Right lobe of liver (tissue), 4 donors: Measurements from ENCODE around the gene ACSL6.

Source experiments
- POLR2A ChIP-seq: fragments of 450-650 bp; IDR thresholded peaks from one replicate; pipeline ENCODE4 v1.6.1; 2017; ENCODE audit warnings: antibody characterized with exemption, mild to moderate bottlenecking
- TF ChIP-seq, protein P1 (sequence below), 4 donors: fragments of 200-600 bp in 3 of 4; fragments of 450-650 bp in 1 of 4; IDR thresholded peaks; one replicate each; pipeline versions ENCODE4 v1.5.1 to v1.8.0; 2016 to 2022; ENCODE audit warnings: antibody characterized with exemption in 4 of 4, mild to moderate bottlenecking in 2 of 4
- donor health status: DM: no; HTN: no; CAD: no.
- donor health status: DM: no; HTN: no; CAD: no.
- donor health status: DM: no; HTN: yes; CAD: no.

DNA sequence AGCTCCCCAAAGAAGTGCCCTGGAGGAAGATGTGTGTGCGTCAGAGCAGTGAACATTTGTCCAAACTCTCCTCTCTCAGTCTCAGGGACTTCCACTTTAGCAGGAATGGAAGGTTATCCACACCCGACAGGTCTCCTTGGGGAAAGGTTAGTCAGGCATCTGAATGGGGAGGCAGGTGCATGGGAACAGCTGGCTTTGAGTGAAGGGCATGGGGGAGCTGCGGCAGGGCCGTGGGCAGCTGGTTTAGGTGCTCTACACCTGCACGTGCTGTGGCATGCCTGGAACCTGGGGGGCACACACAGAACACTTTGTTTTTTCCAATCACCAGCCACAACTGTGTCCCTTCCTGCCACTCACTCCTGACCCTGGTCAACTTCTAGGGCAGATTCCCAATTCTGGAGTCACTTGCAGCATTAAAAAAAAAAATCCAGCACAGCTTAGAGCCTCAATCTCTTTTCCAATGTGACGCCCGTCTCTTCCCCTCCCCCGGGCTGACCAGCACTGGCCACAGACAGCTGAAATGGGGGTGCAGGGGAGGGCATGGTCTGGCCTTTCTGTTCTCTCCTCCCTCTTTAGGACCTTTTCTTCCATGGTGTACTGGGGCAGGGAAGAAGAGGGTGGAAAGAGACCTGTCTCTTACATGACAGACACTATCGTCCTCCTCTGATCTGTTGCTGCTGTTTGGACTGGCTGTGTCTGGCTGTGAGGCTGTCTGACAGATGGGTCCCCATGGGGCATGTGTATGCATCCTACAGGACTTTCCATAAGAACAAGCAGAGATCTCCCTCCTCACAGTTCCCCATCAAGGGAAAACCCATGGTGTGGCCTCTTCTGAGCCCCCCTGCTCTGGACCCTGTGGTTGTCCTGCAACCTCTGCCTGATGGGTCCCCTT is 39.4 kb upstream of the ACSL6 start:
- TF ChIP-seq POLR2A = no peak
- TF ChIP-seq, protein P1, sequence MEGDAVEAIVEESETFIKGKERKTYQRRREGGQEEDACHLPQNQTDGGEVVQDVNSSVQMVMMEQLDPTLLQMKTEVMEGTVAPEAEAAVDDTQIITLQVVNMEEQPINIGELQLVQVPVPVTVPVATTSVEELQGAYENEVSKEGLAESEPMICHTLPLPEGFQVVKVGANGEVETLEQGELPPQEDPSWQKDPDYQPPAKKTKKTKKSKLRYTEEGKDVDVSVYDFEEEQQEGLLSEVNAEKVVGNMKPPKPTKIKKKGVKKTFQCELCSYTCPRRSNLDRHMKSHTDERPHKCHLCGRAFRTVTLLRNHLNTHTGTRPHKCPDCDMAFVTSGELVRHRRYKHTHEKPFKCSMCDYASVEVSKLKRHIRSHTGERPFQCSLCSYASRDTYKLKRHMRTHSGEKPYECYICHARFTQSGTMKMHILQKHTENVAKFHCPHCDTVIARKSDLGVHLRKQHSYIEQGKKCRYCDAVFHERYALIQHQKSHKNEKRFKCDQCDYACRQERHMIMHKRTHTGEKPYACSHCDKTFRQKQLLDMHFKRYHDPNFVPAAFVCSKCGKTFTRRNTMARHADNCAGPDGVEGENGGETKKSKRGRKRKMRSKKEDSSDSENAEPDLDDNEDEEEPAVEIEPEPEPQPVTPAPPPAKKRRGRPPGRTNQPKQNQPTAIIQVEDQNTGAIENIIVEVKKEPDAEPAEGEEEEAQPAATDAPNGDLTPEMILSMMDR (IDR thresholded peaks at IDR 0.05) = no peak
